Astrocyte (in vitro differentiated cells and primary cell): ENCODE measurements around the gene TSLP. TPM values are rescaled to one million over a fixed set of nuclear protein-coding genes. Genes with fewer than 3 reads are reported as not detected.

ENCODE experiments used
- DNase-seq: peaks from one replicate; pipeline ENCODE4 v3.0.0-alpha.2; 2010; ENCODE audit warnings: low read depth
- FAIRE-seq: peaks from 2 replicates; lab custom pipeline; 2011; peaks lifted over from hg19 to GRCh38; lab: Jason Lieb, UNC
- H2AFZ ChIP-seq: 2 replicates; pipeline ENCODE4 v1.6.0; 2012; ENCODE audit warnings: low read depth, low read length, inconsistent platforms
- H3K27ac ChIP-seq: 2 replicates; pipeline ENCODE4 v1.5.1; 2011; ENCODE audit warnings: low read depth, low read length, inconsistent platforms
- H3K27me3 ChIP-seq: 2 replicates; pipeline ENCODE4 v1.6.0; 2011; ENCODE audit warnings: low read length, inconsistent platforms; ENCODE audit not compliant: insufficient read depth
- H3K36me3 ChIP-seq: 2 replicates; pipeline ENCODE4 v1.5.1; 2011; ENCODE audit warnings: low read length, inconsistent platforms; ENCODE audit not compliant: insufficient read depth
- H3K4me1 ChIP-seq: 2 replicates; pipeline ENCODE4 v1.5.1; 2011; ENCODE audit warnings: low read length, inconsistent platforms; ENCODE audit not compliant: insufficient read depth
- H3K4me2 ChIP-seq: 2 replicates; pipeline ENCODE4 v1.6.0; 2012; ENCODE audit warnings: low read length, inconsistent platforms
- H3K4me3 ChIP-seq: 2 replicates; pipeline ENCODE4 v1.5.1; 2011; ENCODE audit warnings: low read depth, mild to moderate bottlenecking, low read length, inconsistent platforms; ENCODE audit not compliant: insufficient read depth
- H3K79me2 ChIP-seq: 2 replicates; pipeline ENCODE4 v1.6.0; 2012; ENCODE audit warnings: mild to moderate bottlenecking, low read length, inconsistent platforms; ENCODE audit not compliant: insufficient read depth
- H3K9ac ChIP-seq: 2 replicates; pipeline ENCODE4 v1.6.0; 2012; ENCODE audit warnings: mild to moderate bottlenecking, low read length, inconsistent platforms
- H3K9me3 ChIP-seq: 2 replicates; pipeline ENCODE4 v1.5.1; 2012; ENCODE audit warnings: low read depth, mild to moderate bottlenecking, low read length, inconsistent platforms; ENCODE audit not compliant: insufficient read depth
- H4K20me1 ChIP-seq: 2 replicates; pipeline ENCODE4 v1.6.0; 2012; ENCODE audit warnings: low read length, inconsistent platforms; ENCODE audit not compliant: insufficient read depth
- H3K27ac Mint-ChIP-seq: one replicate; pipeline ENCODE4 v1.8.0; 2021; ENCODE audit warnings: mild to moderate bottlenecking, mixed read lengths; ENCODE audit not compliant: unreplicated experiment
- H3K27me3 Mint-ChIP-seq: one replicate; pipeline ENCODE4 v1.8.0; 2021; ENCODE audit warnings: low read depth, mixed read lengths; ENCODE audit not compliant: unreplicated experiment
- H3K36me3 Mint-ChIP-seq: one replicate; pipeline ENCODE4 v1.8.0; 2021; ENCODE audit warnings: low read depth, mixed read lengths; ENCODE audit not compliant: unreplicated experiment
- H3K4me1 Mint-ChIP-seq: one replicate; pipeline ENCODE4 v1.8.0; 2021; ENCODE audit warnings: low read depth, mixed read lengths; ENCODE audit not compliant: unreplicated experiment
- H3K4me3 Mint-ChIP-seq: one replicate; pipeline ENCODE4 v1.8.0; 2021; ENCODE audit warnings: mild to moderate bottlenecking, moderate library complexity, mixed read lengths; ENCODE audit not compliant: unreplicated experiment
- H3K9me3 Mint-ChIP-seq: one replicate; pipeline ENCODE4 v1.8.0; 2021; ENCODE audit warnings: mild to moderate bottlenecking, mixed read lengths; ENCODE audit not compliant: unreplicated experiment
- CTCF ChIP-seq: IDR thresholded peaks from 2 replicates; pipeline ENCODE4 v1.5.1; 2011; ENCODE audit warnings: low read depth, mild to moderate bottlenecking, inconsistent platforms, low read length, moderate library complexity; ENCODE audit not compliant: insufficient read depth
- EZH2 ChIP-seq: IDR thresholded peaks from 2 replicates; pipeline ENCODE4 v1.6.1; 2012; ENCODE audit warnings: mild to moderate bottlenecking, low read length, inconsistent platforms; ENCODE audit not compliant: insufficient read depth
- total RNA-seq: library from RNA; stranded (reverse); gene quantifications from 2 replicates; pipeline ENCODE4 v1.2.1, GENCODE V29; 2021

TSLP gene
- total RNA-seq, 1 donor from 2014 or later, result 0.14 TPM

DNA sequence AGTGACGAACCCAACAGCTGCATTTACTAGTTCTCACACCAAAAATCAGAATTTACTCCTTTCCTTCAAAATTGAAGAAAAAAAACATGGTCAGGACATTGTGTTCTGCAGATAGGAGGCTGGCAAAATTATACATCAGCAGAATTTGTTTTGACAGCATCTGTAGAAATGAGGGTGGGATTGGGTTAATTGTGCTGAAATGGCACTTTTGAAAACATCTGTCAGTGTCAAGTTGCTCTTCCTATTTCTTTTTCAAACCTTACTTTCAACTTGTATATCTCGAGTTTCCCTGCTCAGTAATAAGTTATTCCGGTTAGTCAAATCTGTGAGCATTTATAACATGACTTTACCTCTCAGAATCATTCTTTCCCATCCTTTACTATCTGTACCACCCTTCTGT, 40.4 kb downstream of the TSLP start:
- H3K4me3 ChIP-seq, result no peak overlapping the region
- no peaks in the 10 kb centered on the region for H4K20me1 ChIP-seq
- peaks cover 7% of the 10 kb centered on the region for H3K79me2 ChIP-seq
- H3K9me3 ChIP-seq, result no peaks in the 10 kb centered on the region
- no peak overlapping the region for H3K27ac Mint-ChIP-seq
- no peaks in the 10 kb centered on the region for H3K4me1 ChIP-seq
- no peaks in the 10 kb centered on the region for H3K4me1 Mint-ChIP-seq
- no peak overlapping the region for H2AFZ ChIP-seq
- peaks cover 3% of the 10 kb centered on the region for H3K36me3 Mint-ChIP-seq
- H3K27ac ChIP-seq, result no peak overlapping the region
- no peak overlapping the region for H3K4me3 Mint-ChIP-seq
- H3K9me3 Mint-ChIP-seq, result no peaks in the 10 kb centered on the region
- peak; percentile 77 for FAIRE-seq
- DNase-seq, result no peak
- no peak overlapping the region for H3K4me2 ChIP-seq
- H3K27me3 ChIP-seq, result no peaks in the 10 kb centered on the region
- no peaks in the 10 kb centered on the region for H3K27me3 Mint-ChIP-seq
- no peak overlapping the region for H3K9ac ChIP-seq
- peaks cover 51% of the 10 kb centered on the region for H3K36me3 ChIP-seq
- TF ChIP-seq EZH2, result no peak
- no peak for TF ChIP-seq CTCF

GRCh38 chr5:111113678-111114077, 42.2 kb downstream of the TSLP start:
- Histone ChIP-seq H3K27ac (no peak overlapping the region), H3K4me1 (no peaks in the 10 kb centered on the region), H4K20me1 (no peaks in the 10 kb centered on the region), H2AFZ (no peak overlapping the region), H3K27me3 (no peaks in the 10 kb centered on the region), H3K79me2 (peaks cover 12% of the 10 kb centered on the region), H3K4me3 (no peak overlapping the region), H3K9me3 (no peaks in the 10 kb centered on the region), H3K9ac (no peak overlapping the region), H3K4me2 (no peak overlapping the region), H3K36me3 (peaks cover 44% of the 10 kb centered on the region)
- DNase-seq (no peak), FAIRE-seq (peak; percentile 5)
- no peak overlapping the region for H3K4me3 Mint-ChIP-seq
- no peaks in the 10 kb centered on the region for H3K4me1 Mint-ChIP-seq
- no peaks in the 10 kb centered on the region for H3K27me3 Mint-ChIP-seq
- H3K9me3 Mint-ChIP-seq, result no peaks in the 10 kb centered on the region
- H3K36me3 Mint-ChIP-seq, result peaks cover 3% of the 10 kb centered on the region
- TF ChIP-seq EZH2 (no peak), CTCF (no peak)
- no peak overlapping the region for H3K27ac Mint-ChIP-seq

GRCh38 chr5:111115229-111115628, 43.7 kb downstream of the TSLP start:
- no peaks in the 10 kb centered on the region for H3K27me3 ChIP-seq
- TF ChIP-seq CTCF (no peak), EZH2 (no peak)
- no peaks in the 10 kb centered on the region for H3K27me3 Mint-ChIP-seq
- H3K4me3 ChIP-seq, result no peak overlapping the region
- H4K20me1 ChIP-seq, result no peaks in the 10 kb centered on the region
- H3K79me2 ChIP-seq, result peaks cover 12% of the 10 kb centered on the region
- H3K4me1 Mint-ChIP-seq, result no peaks in the 10 kb centered on the region
- H3K9me3 ChIP-seq, result no peaks in the 10 kb centered on the region
- H3K4me1 ChIP-seq, result no peaks in the 10 kb centered on the region
- no peak overlapping the region for H2AFZ ChIP-seq
- H3K9ac ChIP-seq, result no peak overlapping the region
- no peak for DNase-seq
- no peak overlapping the region for H3K4me3 Mint-ChIP-seq
- peaks cover 3% of the 10 kb centered on the region for H3K36me3 Mint-ChIP-seq
- no peak overlapping the region for H3K27ac Mint-ChIP-seq
- no peaks in the 10 kb centered on the region for H3K9me3 Mint-ChIP-seq
- no peak overlapping the region for H3K4me2 ChIP-seq
- H3K27ac ChIP-seq, result no peak overlapping the region
- no peak for FAIRE-seq
- H3K36me3 ChIP-seq, result peaks cover 47% of the 10 kb centered on the region
